Progenitor cell of endocrine pancreas (in vitro differentiated cells): Measurements from ENCODE around the gene PITPNC1. TPM values are rescaled to one million over a fixed set of nuclear protein-coding genes. Genes with fewer than 3 reads are reported as not detected.
A peak's percentile ranks its signal among the peaks of the same experiment; 100 is the strongest.
"Not testable (repeated sequence)": the region's sequence is repeated elsewhere in the genome, so short reads cannot be mapped to it uniquely, and the experiment has no call there.

ENCODE experiments used
- DNase-seq: peaks from one replicate; pipeline ENCODE4 v3.0.0; 2021; ENCODE audit warnings: low spot score; ENCODE audit not compliant: unreplicated experiment
- H3K27ac Mint-ChIP-seq: 2 replicates; pipeline ENCODE4 v1.8.0; 2021; ENCODE audit warnings: mild to moderate bottlenecking, moderate library complexity, mixed read lengths
- H3K27me3 Mint-ChIP-seq: 2 replicates; pipeline ENCODE4 v1.8.0; 2021; ENCODE audit warnings: mixed read lengths
- H3K36me3 Mint-ChIP-seq: 2 replicates; pipeline ENCODE4 v1.8.0; 2022; ENCODE audit warnings: mixed read lengths; ENCODE audit not compliant: insufficient read depth
- H3K4me1 Mint-ChIP-seq: 2 replicates; pipeline ENCODE4 v1.8.0; 2021; ENCODE audit warnings: low read depth, mixed read lengths
- H3K4me3 Mint-ChIP-seq: 2 replicates; pipeline ENCODE4 v1.8.0; 2021; ENCODE audit warnings: low read depth, mild to moderate bottlenecking, moderate library complexity, mixed read lengths
- H3K9me3 Mint-ChIP-seq: 2 replicates; pipeline ENCODE4 v1.8.0; 2021; ENCODE audit warnings: low read depth, mixed read lengths
- CTCF ChIP-seq: fragments of 200-600 bp; sonication (generic); IDR thresholded peaks from one replicate; pipeline ENCODE4 v1.5.0; 2021; ENCODE audit warnings: antibody characterized with exemption, mild to moderate bottlenecking; ENCODE audit not compliant: unreplicated experiment
- total RNA-seq: library from RNA; stranded (reverse); gene quantifications from 2 replicates; pipeline ENCODE4 v1.2.1, GENCODE V29; 2021

Gene PITPNC1
- total RNA-seq, 1 donor from 2014 or later = 53.2 TPM

- Mint-ChIP-seq H3K4me1 (peaks cover 40% of the 10 kb centered on the region), H3K9me3 (no peaks in the 10 kb centered on the region), H3K36me3 (peaks cover 17% of the 10 kb centered on the region), H3K27ac (peak overlapping the region; percentile 79), H3K4me3 (no peak overlapping the region), H3K27me3 (no peaks in the 10 kb centered on the region)
- no peak for TF ChIP-seq CTCF
- no peak for DNase-seq
Measured at GRCh38 chr17:67638871-67639270, 261.8 kb downstream of the PITPNC1 start.

GRCh38 chr17:67639555-67639954, 262.5 kb downstream of the PITPNC1 start:
- Mint-ChIP-seq H3K9me3 (no peaks in the 10 kb centered on the region), H3K36me3 (peaks cover 15% of the 10 kb centered on the region), H3K27me3 (no peaks in the 10 kb centered on the region), H3K4me3 (no peak overlapping the region), H3K27ac (peak overlapping the region; percentile 63), H3K4me1 (peaks cover 40% of the 10 kb centered on the region)
- no peak for TF ChIP-seq CTCF
- no peak for DNase-seq

- Mint-ChIP-seq H3K4me1 (peaks cover 40% of the 10 kb centered on the region), H3K4me3 (no peak overlapping the region), H3K36me3 (peaks cover 15% of the 10 kb centered on the region)
Measured at GRCh38 chr17:67639979-67640378, 262.9 kb downstream of the PITPNC1 start.

GRCh38 chr17:67642488-67642887, 265.4 kb downstream of the PITPNC1 start:
- Mint-ChIP-seq H3K4me3 (no peak overlapping the region), H3K9me3 (no peaks in the 10 kb centered on the region), H3K36me3 (peaks cover 4% of the 10 kb centered on the region), H3K27ac (no peak overlapping the region), H3K27me3 (no peaks in the 10 kb centered on the region), H3K4me1 (peaks cover 31% of the 10 kb centered on the region)
- no peak for DNase-seq
- no peak for TF ChIP-seq CTCF

More at GRCh38 chr17:67639979-67640378, 262.9 kb downstream of the PITPNC1 start:
- DNase-seq = no peak
- TF ChIP-seq CTCF = no peak
- Mint-ChIP-seq H3K27me3 (no peaks in the 10 kb centered on the region), H3K27ac (peak overlapping the region; percentile 63), H3K9me3 (no peaks in the 10 kb centered on the region)

- Mint-ChIP-seq H3K27ac (no peak overlapping the region), H3K9me3 (no peaks in the 10 kb centered on the region), H3K36me3 (peaks cover 4% of the 10 kb centered on the region), H3K27me3 (no peaks in the 10 kb centered on the region), H3K4me3 (no peak overlapping the region), H3K4me1 (peaks cover 19% of the 10 kb centered on the region)
- no peak for DNase-seq
- no peak for TF ChIP-seq CTCF
Measured at GRCh38 chr17:67644061-67644460, 267.0 kb downstream of the PITPNC1 start.

- not testable (repeated sequence) for H3K27ac Mint-ChIP-seq, H3K27me3 Mint-ChIP-seq, H3K4me3 Mint-ChIP-seq, H3K36me3 Mint-ChIP-seq, DNase-seq, H3K9me3 Mint-ChIP-seq, H3K4me1 Mint-ChIP-seq
Measured at GRCh38 chr17:67645195-67645594, 268.1 kb downstream of the PITPNC1 start.
